OCI-LY3 (cell line): Measurements from ENCODE around the gene CCSER2.

ENCODE experiments used
- CTCF ChIP-seq: fragments of 200-600, 300-600 bp; sonication (generic); IDR thresholded peaks from 2 replicates; pipeline ENCODE4 v1.5.1; 2014; ENCODE audit warnings: antibody characterized with exemption, low read length, low read depth
- EZH2phosphoT487 ChIP-seq: fragments of 200-600 bp; shearing (Covaris generic); IDR thresholded peaks from 2 replicates; pipeline ENCODE4 v1.6.1; 2018; ENCODE audit warnings: antibody characterized with exemption, mixed run types, low read depth

GRCh38 chr10:84473136-84473535, 144.7 kb downstream of the CCSER2 start:
- no peak for TF ChIP-seq CTCF
- TF ChIP-seq EZH2phosphoT487 = no peak
